Neural cell (in vitro differentiated cells): ENCODE results near the gene CXCL16.

ENCODE experiments used
- EP300 ChIP-seq: fragments of 450-650 bp; conservative IDR thresholded peaks from 2 replicates; pipeline ENCODE4 v1.6.1; 2014; ENCODE audit warnings: antibody characterized with exemption, mild to moderate bottlenecking, moderate library complexity; ENCODE audit not compliant: poor library complexity, severe bottlenecking
- EZH2 ChIP-seq: fragments of 200-600, 300-800 bp; shearing (Covaris generic), sonication (generic); IDR thresholded peaks from 2 replicates; pipeline ENCODE4 v1.6.1; 2014; ENCODE audit warnings: antibody characterized with exemption, low read length, borderline replicate concordance, mild to moderate bottlenecking; ENCODE audit not compliant: insufficient read depth, poor library complexity, severe bottlenecking
- MXI1 ChIP-seq: fragments of 450-650 bp; conservative IDR thresholded peaks from 2 replicates; pipeline ENCODE4 v1.6.1; 2014; ENCODE audit warnings: antibody characterized with exemption, mild to moderate bottlenecking; ENCODE audit not compliant: poor library complexity, severe bottlenecking
- POLR2AphosphoS5 ChIP-seq: IDR thresholded peaks from 2 replicates; pipeline ENCODE4 v1.6.1; 2012
- RAD21 ChIP-seq: fragments of 450-650 bp; conservative IDR thresholded peaks from 2 replicates; pipeline ENCODE4 v1.6.1; 2014; ENCODE audit warnings: antibody characterized with exemption, mild to moderate bottlenecking, moderate library complexity
- SMC3 ChIP-seq: fragments of 450-650 bp; conservative IDR thresholded peaks from 2 replicates; pipeline ENCODE4 v1.6.1; 2014; ENCODE audit warnings: antibody characterized with exemption, mild to moderate bottlenecking, moderate library complexity; ENCODE audit not compliant: poor library complexity
- TAF1 ChIP-seq: IDR thresholded peaks from 2 replicates; pipeline ENCODE4 v1.6.1; 2012; ENCODE audit warnings: low read depth
- TF ChIP-seq, protein P1 (sequence below): fragments of 450-650 bp; IDR thresholded peaks from 2 replicates; pipeline ENCODE4 v1.5.1; 2014; ENCODE audit warnings: antibody characterized with exemption, mild to moderate bottlenecking, moderate library complexity; ENCODE audit not compliant: poor library complexity, severe bottlenecking
- TF ChIP-seq, protein P2 (sequence below): IDR thresholded peaks from 2 replicates; pipeline ENCODE4 v1.6.1; 2012; ENCODE audit warnings: borderline replicate concordance

- TF ChIP-seq, protein P1, sequence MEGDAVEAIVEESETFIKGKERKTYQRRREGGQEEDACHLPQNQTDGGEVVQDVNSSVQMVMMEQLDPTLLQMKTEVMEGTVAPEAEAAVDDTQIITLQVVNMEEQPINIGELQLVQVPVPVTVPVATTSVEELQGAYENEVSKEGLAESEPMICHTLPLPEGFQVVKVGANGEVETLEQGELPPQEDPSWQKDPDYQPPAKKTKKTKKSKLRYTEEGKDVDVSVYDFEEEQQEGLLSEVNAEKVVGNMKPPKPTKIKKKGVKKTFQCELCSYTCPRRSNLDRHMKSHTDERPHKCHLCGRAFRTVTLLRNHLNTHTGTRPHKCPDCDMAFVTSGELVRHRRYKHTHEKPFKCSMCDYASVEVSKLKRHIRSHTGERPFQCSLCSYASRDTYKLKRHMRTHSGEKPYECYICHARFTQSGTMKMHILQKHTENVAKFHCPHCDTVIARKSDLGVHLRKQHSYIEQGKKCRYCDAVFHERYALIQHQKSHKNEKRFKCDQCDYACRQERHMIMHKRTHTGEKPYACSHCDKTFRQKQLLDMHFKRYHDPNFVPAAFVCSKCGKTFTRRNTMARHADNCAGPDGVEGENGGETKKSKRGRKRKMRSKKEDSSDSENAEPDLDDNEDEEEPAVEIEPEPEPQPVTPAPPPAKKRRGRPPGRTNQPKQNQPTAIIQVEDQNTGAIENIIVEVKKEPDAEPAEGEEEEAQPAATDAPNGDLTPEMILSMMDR = no peak
- TF ChIP-seq SMC3 (no peak), POLR2AphosphoS5 (no peak), EZH2 (no peak), RAD21 (no peak), EP300 (no peak), TAF1 (no peak), MXI1 (no peak)
- TF ChIP-seq, protein P2, sequence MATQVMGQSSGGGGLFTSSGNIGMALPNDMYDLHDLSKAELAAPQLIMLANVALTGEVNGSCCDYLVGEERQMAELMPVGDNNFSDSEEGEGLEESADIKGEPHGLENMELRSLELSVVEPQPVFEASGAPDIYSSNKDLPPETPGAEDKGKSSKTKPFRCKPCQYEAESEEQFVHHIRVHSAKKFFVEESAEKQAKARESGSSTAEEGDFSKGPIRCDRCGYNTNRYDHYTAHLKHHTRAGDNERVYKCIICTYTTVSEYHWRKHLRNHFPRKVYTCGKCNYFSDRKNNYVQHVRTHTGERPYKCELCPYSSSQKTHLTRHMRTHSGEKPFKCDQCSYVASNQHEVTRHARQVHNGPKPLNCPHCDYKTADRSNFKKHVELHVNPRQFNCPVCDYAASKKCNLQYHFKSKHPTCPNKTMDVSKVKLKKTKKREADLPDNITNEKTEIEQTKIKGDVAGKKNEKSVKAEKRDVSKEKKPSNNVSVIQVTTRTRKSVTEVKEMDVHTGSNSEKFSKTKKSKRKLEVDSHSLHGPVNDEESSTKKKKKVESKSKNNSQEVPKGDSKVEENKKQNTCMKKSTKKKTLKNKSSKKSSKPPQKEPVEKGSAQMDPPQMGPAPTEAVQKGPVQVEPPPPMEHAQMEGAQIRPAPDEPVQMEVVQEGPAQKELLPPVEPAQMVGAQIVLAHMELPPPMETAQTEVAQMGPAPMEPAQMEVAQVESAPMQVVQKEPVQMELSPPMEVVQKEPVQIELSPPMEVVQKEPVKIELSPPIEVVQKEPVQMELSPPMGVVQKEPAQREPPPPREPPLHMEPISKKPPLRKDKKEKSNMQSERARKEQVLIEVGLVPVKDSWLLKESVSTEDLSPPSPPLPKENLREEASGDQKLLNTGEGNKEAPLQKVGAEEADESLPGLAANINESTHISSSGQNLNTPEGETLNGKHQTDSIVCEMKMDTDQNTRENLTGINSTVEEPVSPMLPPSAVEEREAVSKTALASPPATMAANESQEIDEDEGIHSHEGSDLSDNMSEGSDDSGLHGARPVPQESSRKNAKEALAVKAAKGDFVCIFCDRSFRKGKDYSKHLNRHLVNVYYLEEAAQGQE = no peak
Measured at GRCh38 chr17:4782652-4783051, 42.9 kb upstream of the CXCL16 start.
